ENCODE results near the gene C2CD2. TPM values are rescaled to one million over a fixed set of nuclear protein-coding genes. Genes with fewer than 3 reads are reported as not detected.

C2CD2 gene
- total RNA-seq, 2 donors from 2014 or later: 26.3 to 28.7 TPM

- peaks cover 32% of the 10 kb centered on the region for H3K36me3 ChIP-seq (ENCODE audit: control insufficient read depth, insufficient read depth, low read length)
- no peak overlapping the region for H3K4me3 ChIP-seq (ENCODE audit: low read length)
- Mint-ChIP-seq H3K27ac (no peak overlapping the region), H3K27me3 (ENCODE audit: insufficient read depth) (no peaks in the 10 kb centered on the region), H3K9me3 (no peaks in the 10 kb centered on the region), H3K4me3 (no peak overlapping the region), H3K4me1 (no peaks in the 10 kb centered on the region), H3K36me3 (ENCODE audit: low read depth) (peaks cover 25% of the 10 kb centered on the region)
- no peak for TF ChIP-seq CTCF (conservative IDR thresholded peaks at IDR 0.05)
- H3K27ac ChIP-seq (ENCODE audit: low read depth, low read length): no peak overlapping the region
- H3K9ac ChIP-seq (ENCODE audit: extremely low read depth, low read length, poor library complexity, severe bottlenecking): no peak overlapping the region
- H3K9me3 ChIP-seq (ENCODE audit: control insufficient read depth, low read length): no peaks in the 10 kb centered on the region
- no peaks in the 10 kb centered on the region for H3K27me3 ChIP-seq (ENCODE audit: control insufficient read depth, insufficient read depth, low read length, poor library complexity, severe bottlenecking)
- WGBS, 2 experiments (ENCODE audit: insufficient coverage in 1 of 2, insufficient read length in 1 of 2): 90 to 95% methylated on average over 9 to 21 of the region's 21 CpGs
- H3K4me1 ChIP-seq (ENCODE audit: control insufficient read depth, insufficient read depth, low read length): no peaks in the 10 kb centered on the region
- DNase-seq: no peak
Measured at GRCh38 chr21:41852151-41852928, 101.5 kb downstream of the C2CD2 start.

- H3K9ac ChIP-seq (ENCODE audit: extremely low read depth, low read length, poor library complexity, severe bottlenecking): no peak overlapping the region
- no peaks in the 10 kb centered on the region for H3K4me1 ChIP-seq (ENCODE audit: control insufficient read depth, insufficient read depth, low read length)
- no peak overlapping the region for H3K27ac Mint-ChIP-seq
- H3K9me3 Mint-ChIP-seq: no peaks in the 10 kb centered on the region
- no peaks in the 10 kb centered on the region for H3K9me3 ChIP-seq (ENCODE audit: control insufficient read depth, low read length)
- WGBS, 2 experiments (ENCODE audit: insufficient coverage in 1 of 2, insufficient read length in 1 of 2): 89 to 95% methylated on average over 19 to 23 of the region's 23 CpGs
- H3K27me3 ChIP-seq (ENCODE audit: control insufficient read depth, insufficient read depth, low read length, poor library complexity, severe bottlenecking): no peaks in the 10 kb centered on the region
- H3K4me3 ChIP-seq (ENCODE audit: low read length): no peak overlapping the region
- H3K36me3 Mint-ChIP-seq (ENCODE audit: low read depth): peaks cover 18% of the 10 kb centered on the region
- peaks cover 21% of the 10 kb centered on the region for H3K36me3 ChIP-seq (ENCODE audit: control insufficient read depth, insufficient read depth, low read length)
- no peaks in the 10 kb centered on the region for H3K4me1 Mint-ChIP-seq
- H3K27me3 Mint-ChIP-seq (ENCODE audit: insufficient read depth): no peaks in the 10 kb centered on the region
- DNase-seq: no peak
- H3K4me3 Mint-ChIP-seq: no peak overlapping the region
- no peak overlapping the region for H3K27ac ChIP-seq (ENCODE audit: low read depth, low read length)
- TF ChIP-seq CTCF (conservative IDR thresholded peaks at IDR 0.05): no peak
Measured at GRCh38 chr21:41851090-41851790, 102.6 kb downstream of the C2CD2 start.

- Histone ChIP-seq H3K9me3 (ENCODE audit: control insufficient read depth, low read length) (no peaks in the 10 kb centered on the region), H3K36me3 (ENCODE audit: control insufficient read depth, insufficient read depth, low read length) (peaks cover 24% of the 10 kb centered on the region), H3K4me1 (ENCODE audit: control insufficient read depth, insufficient read depth, low read length) (no peaks in the 10 kb centered on the region), H3K9ac (ENCODE audit: extremely low read depth, low read length, poor library complexity, severe bottlenecking) (no peak overlapping the region), H3K27ac (ENCODE audit: low read depth, low read length) (no peak overlapping the region), H3K27me3 (ENCODE audit: control insufficient read depth, insufficient read depth, low read length, poor library complexity, severe bottlenecking) (no peaks in the 10 kb centered on the region), H3K4me3 (ENCODE audit: low read length) (no peak overlapping the region)
- 94 to 97% methylated on average over 6 to 9 of the region's 9 CpGs for WGBS, 2 experiments (ENCODE audit: insufficient coverage in 1 of 2, insufficient read length in 1 of 2)
- peaks cover 24% of the 10 kb centered on the region for H3K36me3 Mint-ChIP-seq (ENCODE audit: low read depth)
- no peak overlapping the region for H3K4me3 Mint-ChIP-seq
- H3K27ac Mint-ChIP-seq: no peak overlapping the region
- TF ChIP-seq CTCF (conservative IDR thresholded peaks at IDR 0.05): no peak
- H3K27me3 Mint-ChIP-seq (ENCODE audit: insufficient read depth): no peaks in the 10 kb centered on the region
- no peak for DNase-seq
- no peaks in the 10 kb centered on the region for H3K4me1 Mint-ChIP-seq
- no peaks in the 10 kb centered on the region for H3K9me3 Mint-ChIP-seq
Measured at GRCh38 chr21:41850085-41850484, 103.7 kb downstream of the C2CD2 start.
